Liver (tissue), 6 donors: ENCODE results near the gene PDE12. TPM values are rescaled to one million over a fixed set of nuclear protein-coding genes. Genes with fewer than 3 reads are reported as not detected.

Experiments used
- REST ChIP-seq: IDR thresholded peaks from 2 replicates; pipeline ENCODE4 v1.6.1; 2016; ENCODE audit warnings: antibody characterized with exemption, mild to moderate bottlenecking
- polyA plus RNA-seq, 2 donors: library from polyadenylated mRNA; stranded (reverse) in 1 of 2; unstranded in 1 of 2; fragments of 200-250 nt in 1 of 2; fragments of >200 nt in 1 of 2; fragmentation: Nextera tagmentation in 1 of 2; extraction: Ambion mirVana in 1 of 2; gene quantifications; one replicate each; pipeline versions ENCODE4 v1.2.1 to v1.2.3, GENCODE V29; 2013 to 2015
- small RNA-seq: library from RNA; depleted of rRNA; stranded (forward); fragments of <200 nt; gene quantifications from one replicate; pipeline ENCODE3, GENCODE V24; 2014
- total RNA-seq, 2 donors: library from RNA; depleted of rRNA; stranded (reverse); fragments of >200 nt; gene quantifications; one replicate each; pipeline ENCODE4 v1.2.3, GENCODE V29; 2014
- donor health status: healthy.
- donor health status: healthy.
- donor health status: healthy.

The PDE12 gene
- total and polyA plus RNA-seq, 4 donors: 4.8 to 17.8 (median 11.5) TPM

GRCh38 chr3:57616233-57616632 lies 60.2 kb downstream of the PDE12 start (continued):
- TF ChIP-seq REST: no peak

Small RNA genes within 50 kb of the gene (small RNA-seq; reads per million reads assigned to genes)
- not detected for gene RNU6-108P
- not detected for gene RNU6-1181P
- not detected for gene RNU6-483P

Other genes starting within 250 kb of the PDE12 start
- under 1 TPM; 0.05 to 0.08 TPM for gene DNAH12, start 11.9 kb upstream of the PDE12 start, total RNA-seq
- under 1 TPM in 1 of 2 donors, not detected in 1; 0.08 TPM for gene DNAH12, start 11.9 kb upstream of the PDE12 start, polyA plus RNA-seq
- gene ARF4, start 41.1 kb downstream of the PDE12 start, total RNA-seq: 10 to 100 TPM; 90.0 to 93.2 TPM
- gene ARF4, start 41.1 kb downstream of the PDE12 start, polyA plus RNA-seq: 100 to 1,000 TPM; 119 to 143 TPM
- gene DENND6A, start 136.8 kb downstream of the PDE12 start, total RNA-seq: 10 to 100 TPM; 11.6 to 12.2 TPM
- gene DENND6A, start 136.8 kb downstream of the PDE12 start, polyA plus RNA-seq: 1 to 10 TPM; 3.1 to 4.5 TPM
- 10 to 100 TPM; 27.3 to 37.8 TPM for gene SLMAP, start 200.0 kb downstream of the PDE12 start, total RNA-seq
- gene SLMAP, start 200.0 kb downstream of the PDE12 start, polyA plus RNA-seq: 10 to 100 TPM; 10.2 to 11.5 TPM